A549 (cell line): ENCODE measurements around the gene ATP13A3. TPM values are rescaled to one million over a fixed set of nuclear protein-coding genes. Genes with fewer than 3 reads are reported as not detected.
A peak's percentile ranks its signal among the peaks of the same experiment; 100 is the strongest.

ENCODE experiments used
- ATAC-seq, 2 experiments: fragments of 200-7000 bp in 1 of 2; fragments of >200 bp in 1 of 2; cut with Nextera tagmentation in 1 of 2; cut with Tn5 transposase in 1 of 2; 3 replicates each; pipeline versions ENCODE4 v1.8.0 to v1.9.1; 2018 to 2020; ENCODE audit warnings: mild to moderate bottlenecking in 1 of 2, moderate library complexity in 1 of 2
- CTCF ChIA-PET: fragments of 300-600 bp; sonication (Branson Sonifier 250); formaldehyde crosslinking; extraction: SDS; loops from one replicate; lab custom pipeline; 2021; ENCODE audit warnings: antibody characterized with exemption, inconsistent platforms; lab: Yijun Ruan, JAX
- POLR2A ChIA-PET: fragments of 350-600 bp; formaldehyde crosslinking; extraction: SDS; loops from one replicate; lab custom pipeline; 2021; ENCODE audit warnings: antibody characterized with exemption, inconsistent platforms; lab: Yijun Ruan, JAX
- DNase-seq, 2 experiments: peaks; one replicate each; pipeline versions ENCODE4 v3.0.0 to v3.0.0-alpha.2; 2011 to 2016; ENCODE audit warnings: low read depth in 1 of 2, low spot score in 1 of 2
- FAIRE-seq: peaks from 2 replicates; lab custom pipeline; 2011; peaks lifted over from hg19 to GRCh38; lab: Jason Lieb, UNC
- H3K27ac ChIP-seq, 2 experiments: fragments of >200 bp; sonication (Bioruptor Twin); formaldehyde crosslinking; 3 replicates each; pipeline ENCODE4 v1.5.1; 2016 to 2017
- H3K4me1 ChIP-seq: fragments of >200 bp; sonication (Bioruptor Twin); formaldehyde crosslinking; 3 replicates; pipeline ENCODE4 v1.6.1; 2016
- H3K4me2 ChIP-seq: fragments of >200 bp; sonication (Bioruptor Twin); formaldehyde crosslinking; 3 replicates; pipeline ENCODE4 v1.6.1; 2016
- H3K4me3 ChIP-seq: fragments of >200 bp; sonication (Bioruptor Twin); formaldehyde crosslinking; 3 replicates; pipeline ENCODE4 v1.5.1; 2016
- H3K9me3 ChIP-seq: fragments of >200 bp; sonication (Bioruptor Twin); formaldehyde crosslinking; 3 replicates; pipeline ENCODE4 v1.6.1; 2016
- CBX2 ChIP-seq: fragments of 200-600 bp; sonication (generic); IDR thresholded peaks from 2 replicates; pipeline ENCODE4 v1.6.1; 2016; ENCODE audit warnings: low read depth, mild to moderate bottlenecking, borderline replicate concordance
- CBX8 ChIP-seq: fragments of 200-600 bp; sonication (generic); IDR thresholded peaks from 2 replicates; pipeline ENCODE4 v1.6.1; 2016
- EHMT2 ChIP-seq: fragments of 200-600 bp; sonication (generic); IDR thresholded peaks from 2 replicates; pipeline ENCODE4 v1.6.1; 2016; ENCODE audit warnings: antibody characterized with exemption, low read depth, mild to moderate bottlenecking, moderate library complexity
- FOSB ChIP-seq: fragments of 250-450 bp; sonication (Bioruptor Pico); IDR thresholded peaks from 2 replicates; pipeline ENCODE4 v1.5.0; 2020; ENCODE audit warnings: mild to moderate bottlenecking, moderate library complexity
- FOSL2 ChIP-seq, 2 experiments: fragments of 450-650 bp in 1 of 2; fragments of >200 bp in 1 of 2; sonication (Bioruptor Twin) in 1 of 2; formaldehyde crosslinking; IDR thresholded peaks; 2 replicates each; pipeline versions ENCODE4 v1.5.0 to v1.6.1; 2016 to 2020; ENCODE audit warnings: mild to moderate bottlenecking in 1 of 2, moderate library complexity in 1 of 2
- FOXS1 ChIP-seq: fragments of 250-450 bp; sonication (Bioruptor Pico); IDR thresholded peaks from 2 replicates; pipeline ENCODE4 v1.5.0; 2020; ENCODE audit warnings: mild to moderate bottlenecking, moderate library complexity
- HEYL ChIP-seq: fragments of 250-450 bp; sonication (Bioruptor Pico); IDR thresholded peaks from 2 replicates; pipeline ENCODE4 v1.8.0; 2021; ENCODE audit warnings: mild to moderate bottlenecking, moderate library complexity
- HOXA7 ChIP-seq: fragments of 250-450 bp; sonication (Bioruptor Pico); IDR thresholded peaks from 2 replicates; pipeline ENCODE4 v1.5.0; 2020; ENCODE audit warnings: mild to moderate bottlenecking, moderate library complexity
- KDM1A ChIP-seq: fragments of 200-600 bp; sonication (generic); IDR thresholded peaks from 2 replicates; pipeline ENCODE4 v1.6.1; 2016; ENCODE audit warnings: low read depth, mild to moderate bottlenecking
- KDM5A ChIP-seq: fragments of 200-600 bp; sonication (generic); IDR thresholded peaks from 2 replicates; pipeline ENCODE4 v1.6.1; 2016; ENCODE audit warnings: antibody characterized with exemption, mild to moderate bottlenecking
- MAFK ChIP-seq: fragments of 450-650 bp; IDR thresholded peaks from 2 replicates; pipeline ENCODE4 v1.6.1; 2014; ENCODE audit not compliant: partially characterized antibody
- MYC ChIP-seq: IDR thresholded peaks from 2 replicates; pipeline ENCODE4 v1.6.1; 2012; ENCODE audit warnings: mild to moderate bottlenecking, inconsistent platforms, low read length, improper control_type of control experiment, borderline replicate concordance
- NFE2L2 ChIP-seq: fragments of 150-350 bp; conservative IDR thresholded peaks from 2 replicates; pipeline ENCODE4 v1.6.1; 2014; ENCODE audit warnings: low read length
- PHF8 ChIP-seq: fragments of 200-600 bp; sonication (generic); IDR thresholded peaks from 2 replicates; pipeline ENCODE4 v1.6.1; 2016; ENCODE audit warnings: low read depth, mild to moderate bottlenecking, antibody characterized with exemption, moderate library complexity, borderline replicate concordance
- POLR2A ChIP-seq: IDR thresholded peaks from 2 replicates; pipeline ENCODE4 v1.6.1; 2012; ENCODE audit warnings: mild to moderate bottlenecking, low read length
- POLR2AphosphoS2 ChIP-seq: conservative IDR thresholded peaks from 2 replicates; pipeline ENCODE4 v1.6.1; 2012; ENCODE audit warnings: low read length, improper control_type of control experiment, inconsistent platforms
- RFX5 ChIP-seq: fragments of 450-650 bp; IDR thresholded peaks from 2 replicates; pipeline ENCODE4 v1.7.1; 2014; ENCODE audit warnings: antibody characterized with exemption, mild to moderate bottlenecking, moderate library complexity
- SREBF2 ChIP-seq: fragments of 450-650 bp; IDR thresholded peaks from 2 replicates; pipeline ENCODE4 v1.6.1; 2014; ENCODE audit warnings: mild to moderate bottlenecking, moderate library complexity
- TFCP2L1 ChIP-seq: fragments of 250-450 bp; sonication (Bioruptor Pico); IDR thresholded peaks from 2 replicates; pipeline ENCODE4 v1.5.0; 2021; ENCODE audit warnings: mild to moderate bottlenecking
- ZC3H11A ChIP-seq: fragments of 450-650 bp; IDR thresholded peaks from 2 replicates; pipeline ENCODE4 v1.6.1; 2014; ENCODE audit warnings: antibody characterized with exemption, mild to moderate bottlenecking
- ZNF302 ChIP-seq: fragments of 250-450 bp; sonication (Bioruptor Pico); IDR thresholded peaks from 2 replicates; pipeline ENCODE4 v1.9.0; 2021; ENCODE audit warnings: inconsistent platforms, mild to moderate bottlenecking, moderate library complexity
- WGBS: methylation state at CpG from one replicate; pipeline ENCODE4 v1.1.6; 2017; ENCODE audit errors: missing lambda C conversion rate; 5-methylcytosine and 5-hydroxymethylcytosine counted together
- polyA plus RNA-seq, 4 experiments: library from polyadenylated mRNA; depleted of rRNA in 3 of 4; stranded (reverse); fragments of >200 nt; fragmentation: RNase III in 1 of 4; extraction: RNeasy Plus Mini Kit Qiagen cat#74134 plus additional on column Dnase treatment in 1 of 4; gene quantifications; 2 replicates in 3 of 4; 3 replicates in 1 of 4; pipeline ENCODE4 v1.2.3, GENCODE V29; 2011 to 2017
- TF ChIP-seq, protein P1 (sequence below): fragments of >200 bp; sonication (Bioruptor Twin); formaldehyde crosslinking; IDR thresholded peaks from 2 replicates; pipeline ENCODE4 v1.6.1; 2016
- TF ChIP-seq, protein P2 (sequence below): fragments of 150-350 bp; IDR thresholded peaks from 2 replicates; pipeline ENCODE4 v1.6.1; 2014; ENCODE audit warnings: low read depth, mild to moderate bottlenecking, low read length

ATP13A3 gene
- polyA plus RNA-seq, 2 of the 4 experiments (the other 2 are of a cell fraction) = 63.6 to 102 TPM

DNA sequence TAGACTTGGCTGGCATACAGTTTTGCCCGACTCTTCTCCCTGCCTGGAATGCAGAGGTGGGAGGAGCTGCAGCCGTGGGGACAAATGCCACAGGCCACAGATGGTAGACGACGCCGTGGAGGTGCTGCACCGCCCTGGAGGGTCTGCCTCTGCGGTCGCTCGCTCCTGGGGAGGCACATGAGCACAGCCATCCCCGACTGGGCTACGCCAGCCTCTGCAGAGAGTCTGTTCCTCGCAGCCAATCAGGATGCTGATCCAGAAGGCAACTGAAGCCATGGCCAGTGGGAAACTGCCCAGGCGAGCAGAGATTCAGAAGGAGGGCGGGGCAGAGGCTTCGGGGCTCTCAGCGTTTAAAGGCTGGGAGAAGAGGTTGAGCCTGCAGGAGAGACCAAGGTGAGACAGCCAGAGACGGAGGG lies 105.3 kb downstream of the ATP13A3 start:
- Histone ChIP-seq H3K27ac (no peak overlapping the region), H3K4me1 (peaks cover 2% of the 10 kb centered on the region; the same call in 1 of the 3 replicates), H3K4me3 (no peak overlapping the region), H3K4me2 (peak overlapping the region; percentile 25; the same call in 1 of the 3 replicates), H3K9me3 (no peaks in the 10 kb centered on the region)
- TF ChIP-seq HEYL = no peak
- TF ChIP-seq POLR2A = no peak
- TF ChIP-seq FOXS1 = no peak
- DNase-seq (no peak), ATAC-seq (peak in 1 of 2 experiments; percentile 85; a peak in 4 of 6 replicates), FAIRE-seq (no peak)
- CTCF ChIA-PET = interaction anchor here (0.9 to 1.7 kb wide), 2 partner anchors 14 to 41 kb away, joined by 3 to 4 read pairs; no protein-coding TSS in a partner anchor
- 55% methylated on average over 14 of the region's 17 CpGs for WGBS
- POLR2A ChIA-PET = no interaction called here

- H3K4me1 ChIP-seq = no peaks in the 10 kb centered on the region
- DNase-seq (no peak), ATAC-seq (no peak), FAIRE-seq (no peak)
- H3K4me2 ChIP-seq = no peak overlapping the region
- ChIA-PET POLR2A (no interaction called here), CTCF (interaction anchor here (1.2 kb wide), 1 partner anchor 36 kb away, joined by 6 read pairs; no protein-coding TSS in a partner anchor)
- 80% methylated on average over 7 of the region's 7 CpGs for WGBS
- H3K4me3 ChIP-seq = no peak overlapping the region
- TF ChIP-seq ZC3H11A = no peak
- H3K9me3 ChIP-seq = no peaks in the 10 kb centered on the region
- H3K27ac ChIP-seq = no peak overlapping the region
These were observed 106.5 kb downstream of the ATP13A3 start for GRCh38 chr3:194380326-194380725.

DNA sequence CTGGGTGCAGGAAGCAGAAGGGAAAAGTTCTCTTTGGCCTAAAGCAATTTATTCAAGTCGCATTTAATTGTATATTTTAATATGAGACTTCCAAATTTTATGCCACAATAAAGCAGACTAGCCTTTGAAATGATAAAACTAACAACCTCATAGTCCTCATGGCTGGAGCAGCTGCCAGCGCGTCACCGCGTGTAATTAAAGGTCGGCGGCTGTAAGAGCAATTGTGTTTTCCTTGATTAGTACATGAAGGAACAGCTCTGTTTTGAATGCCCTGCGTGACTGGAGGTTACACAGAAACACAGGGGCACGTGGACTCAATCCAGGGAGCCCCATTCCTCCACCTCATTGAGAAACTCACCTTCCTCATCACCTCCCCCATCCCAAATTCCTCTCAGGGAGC lies 107.2 kb downstream of the ATP13A3 start:
- no peak for DNase-seq
- POLR2A ChIA-PET = no interaction called here
- no peak for FAIRE-seq
- no peak for ATAC-seq
- Histone ChIP-seq H3K4me2 (no peak overlapping the region), H3K27ac (no peak overlapping the region), H3K9me3 (no peaks in the 10 kb centered on the region), H3K4me1 (no peaks in the 10 kb centered on the region), H3K4me3 (no peak overlapping the region)
- WGBS = 71% methylated on average over 9 of the region's 9 CpGs
- CTCF ChIA-PET = interaction anchor here (3.0 kb wide), 1 partner anchor 35 kb away, joined by 12 read pairs; no protein-coding TSS in a partner anchor
- TF ChIP-seq, protein P1, sequence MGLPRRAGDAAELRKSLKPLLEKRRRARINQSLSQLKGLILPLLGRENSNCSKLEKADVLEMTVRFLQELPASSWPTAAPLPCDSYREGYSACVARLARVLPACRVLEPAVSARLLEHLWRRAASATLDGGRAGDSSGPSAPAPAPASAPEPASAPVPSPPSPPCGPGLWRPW = no peak
- TF ChIP-seq TFCP2L1 (CRISPR knock-in tag) = no peak
- TF ChIP-seq CBX8 = no peak
- no peak for TF ChIP-seq NFE2L2
- no peak for TF ChIP-seq MYC
- no peak for TF ChIP-seq PHF8
- no peak for TF ChIP-seq CBX2
- no peak for TF ChIP-seq RFX5
- no peak for TF ChIP-seq FOSB (CRISPR knock-in tag)
- TF ChIP-seq HOXA7 (CRISPR knock-in tag) = no peak
- no peak for TF ChIP-seq SREBF2
- no peak for TF ChIP-seq MAFK
- TF ChIP-seq EHMT2 = no peak
- TF ChIP-seq POLR2AphosphoS2 = no peak
- no peak for TF ChIP-seq KDM1A
- no peak for TF ChIP-seq ZNF302
- TF ChIP-seq, protein P2, sequence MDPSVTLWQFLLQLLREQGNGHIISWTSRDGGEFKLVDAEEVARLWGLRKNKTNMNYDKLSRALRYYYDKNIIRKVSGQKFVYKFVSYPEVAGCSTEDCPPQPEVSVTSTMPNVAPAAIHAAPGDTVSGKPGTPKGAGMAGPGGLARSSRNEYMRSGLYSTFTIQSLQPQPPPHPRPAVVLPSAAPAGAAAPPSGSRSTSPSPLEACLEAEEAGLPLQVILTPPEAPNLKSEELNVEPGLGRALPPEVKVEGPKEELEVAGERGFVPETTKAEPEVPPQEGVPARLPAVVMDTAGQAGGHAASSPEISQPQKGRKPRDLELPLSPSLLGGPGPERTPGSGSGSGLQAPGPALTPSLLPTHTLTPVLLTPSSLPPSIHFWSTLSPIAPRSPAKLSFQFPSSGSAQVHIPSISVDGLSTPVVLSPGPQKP = no peak
- no peak for TF ChIP-seq FOSL2 (IDR thresholded peaks at IDR 0.05)
- no peak for TF ChIP-seq FOSL2 (CRISPR knock-in tag; IDR thresholded peaks at IDR 0.05)
- no peak for TF ChIP-seq KDM5A
